ENCODE results near the gene FKBP1A.
"Not testable (repeated sequence)": the region's sequence is repeated elsewhere in the genome, so short reads cannot be mapped to it uniquely, and the experiment has no call there.

The FKBP1A gene

GRCh38 chr20:1360094-1360846 lies 32.6 kb downstream of the FKBP1A start:
- DNase-seq: no peak

GRCh38 chr20:1357921-1358671 lies 34.8 kb downstream of the FKBP1A start:
- DNase-seq: no peak

GRCh38 chr20:1353956-1354355 lies 38.9 kb downstream of the FKBP1A start:
- no peak for DNase-seq

DNA sequence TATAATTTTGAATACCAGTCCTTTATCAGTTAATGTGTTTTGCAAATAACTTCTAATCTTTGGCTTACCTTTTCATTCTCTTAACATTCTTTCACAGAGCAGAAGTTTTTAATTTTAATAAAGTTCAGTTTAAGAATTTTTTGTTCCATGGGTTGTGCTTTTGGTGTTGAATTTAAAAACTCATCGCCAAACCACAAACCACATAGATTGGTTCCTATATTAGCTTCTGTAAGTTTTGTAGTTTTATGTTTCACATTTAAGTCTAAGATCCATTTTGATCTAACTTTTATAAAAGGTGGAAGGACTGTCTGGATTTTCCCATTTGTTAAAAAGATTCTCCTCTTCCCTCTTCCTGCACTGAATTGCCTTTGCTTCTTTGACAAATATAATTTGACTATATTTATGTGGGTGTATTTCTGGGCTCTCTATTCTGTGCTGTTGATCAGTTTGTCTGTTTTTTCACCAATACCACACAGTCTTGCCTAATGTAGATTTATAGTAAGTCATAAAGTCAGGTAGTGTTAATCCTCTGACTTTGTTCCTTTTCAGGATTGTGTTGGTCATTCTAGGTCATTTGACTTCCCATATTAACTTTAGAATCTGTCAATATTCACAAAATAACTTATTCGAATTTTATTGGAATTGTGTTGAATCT lies 46.4 kb downstream of the FKBP1A start:
- DNase-seq: no peak

- no peak for DNase-seq
These were observed 47.1 kb downstream of the FKBP1A start for GRCh38 chr20:1345756-1346093.

DNA sequence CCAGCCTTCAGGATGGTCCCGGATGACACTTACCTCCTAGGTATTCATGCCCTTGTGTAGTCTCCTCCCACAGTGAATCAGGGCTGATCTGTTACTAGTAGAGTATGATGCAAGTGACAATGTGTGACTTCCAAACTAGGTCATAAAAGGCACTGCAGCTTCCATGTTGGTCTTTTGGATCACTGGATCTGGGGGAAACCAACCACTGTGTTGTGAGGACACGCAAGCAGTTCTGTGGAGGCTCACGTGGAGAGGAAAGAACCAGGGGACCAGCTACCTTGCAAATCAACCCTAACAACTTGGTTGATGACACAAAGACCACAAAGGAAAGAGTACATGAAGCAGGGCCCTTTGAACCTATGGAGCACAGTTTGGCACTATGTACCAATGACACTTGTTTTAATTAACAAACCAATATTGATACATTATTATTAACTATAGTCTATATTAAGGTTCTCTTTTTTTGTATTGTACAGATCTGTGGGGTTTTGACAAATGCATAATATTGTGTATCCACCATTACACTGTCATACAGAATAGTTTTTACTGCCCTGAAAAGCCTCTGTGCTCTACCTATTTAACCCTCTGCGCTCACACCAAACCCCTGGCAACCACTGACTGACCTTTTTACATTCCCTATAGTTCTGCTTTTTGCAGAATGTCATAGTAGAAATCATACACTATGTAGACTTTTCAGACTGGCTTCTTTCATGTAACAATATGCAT lies 47.7 kb downstream of the FKBP1A start:
- no peak for DNase-seq

DNA sequence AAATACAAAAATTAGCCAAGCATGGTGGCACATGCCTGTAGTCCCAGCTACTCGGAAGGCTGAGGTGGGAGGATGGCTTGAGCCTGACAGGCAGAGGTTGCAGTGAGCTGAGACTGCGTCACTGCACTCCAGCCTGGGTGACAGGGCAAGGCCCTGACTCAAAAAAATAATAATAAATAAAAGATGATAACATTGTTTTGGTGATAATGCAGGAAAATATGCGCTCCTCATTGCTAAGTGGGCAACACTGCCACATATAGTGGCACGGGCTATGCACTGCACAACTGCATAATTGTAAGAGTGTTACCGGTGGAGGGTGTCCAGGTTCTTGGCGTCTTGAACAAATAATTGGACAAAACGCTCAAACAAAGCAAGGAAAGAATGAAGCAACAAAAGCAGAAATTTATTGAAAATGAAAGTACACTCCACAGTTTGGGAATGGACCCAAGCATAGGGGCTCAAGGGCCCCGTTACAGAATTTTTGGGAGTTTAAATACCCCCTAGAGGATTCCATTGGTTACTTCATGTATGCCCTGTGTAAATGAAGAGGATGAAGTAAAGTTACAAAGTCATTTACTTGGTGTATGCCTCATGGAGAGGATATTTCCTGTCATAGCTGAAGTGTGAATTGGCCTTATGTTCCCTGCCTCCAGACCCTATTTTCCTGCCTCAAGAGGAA lies 49.3 kb downstream of the FKBP1A start:
- DNase-seq: not testable (repeated sequence)

- no peak for DNase-seq
These were observed 51.1 kb downstream of the FKBP1A start for GRCh38 chr20:1341561-1342265.

DNA sequence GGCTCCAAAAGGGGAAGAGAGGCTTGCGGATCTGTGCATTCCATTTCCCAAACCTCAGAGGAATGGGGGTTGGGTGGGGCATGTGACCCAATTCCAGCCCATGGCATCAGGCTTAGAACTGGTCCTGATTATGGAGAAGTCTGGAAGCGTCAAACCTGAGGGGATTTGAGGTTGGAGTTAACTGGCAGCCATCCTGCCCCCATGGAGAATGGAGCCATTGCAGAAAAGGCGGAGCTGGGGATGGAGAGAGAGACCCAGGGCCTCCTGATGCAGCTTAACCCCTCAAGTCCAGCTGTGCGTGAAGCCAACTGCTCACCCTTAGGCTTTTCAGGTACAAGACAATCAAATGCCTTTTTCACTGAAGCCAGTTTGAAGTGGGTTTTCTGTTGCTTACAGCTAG lies 54.1 kb downstream of the FKBP1A start:
- no peak for DNase-seq

- DNase-seq: no peak
These were observed 54.8 kb downstream of the FKBP1A start for GRCh38 chr20:1338096-1338495.

- DNase-seq: no peak
These were observed 55.4 kb downstream of the FKBP1A start for GRCh38 chr20:1337441-1337840.

- DNase-seq: no peak
These were observed 56.0 kb downstream of the FKBP1A start for GRCh38 chr20:1336699-1337367.

DNA sequence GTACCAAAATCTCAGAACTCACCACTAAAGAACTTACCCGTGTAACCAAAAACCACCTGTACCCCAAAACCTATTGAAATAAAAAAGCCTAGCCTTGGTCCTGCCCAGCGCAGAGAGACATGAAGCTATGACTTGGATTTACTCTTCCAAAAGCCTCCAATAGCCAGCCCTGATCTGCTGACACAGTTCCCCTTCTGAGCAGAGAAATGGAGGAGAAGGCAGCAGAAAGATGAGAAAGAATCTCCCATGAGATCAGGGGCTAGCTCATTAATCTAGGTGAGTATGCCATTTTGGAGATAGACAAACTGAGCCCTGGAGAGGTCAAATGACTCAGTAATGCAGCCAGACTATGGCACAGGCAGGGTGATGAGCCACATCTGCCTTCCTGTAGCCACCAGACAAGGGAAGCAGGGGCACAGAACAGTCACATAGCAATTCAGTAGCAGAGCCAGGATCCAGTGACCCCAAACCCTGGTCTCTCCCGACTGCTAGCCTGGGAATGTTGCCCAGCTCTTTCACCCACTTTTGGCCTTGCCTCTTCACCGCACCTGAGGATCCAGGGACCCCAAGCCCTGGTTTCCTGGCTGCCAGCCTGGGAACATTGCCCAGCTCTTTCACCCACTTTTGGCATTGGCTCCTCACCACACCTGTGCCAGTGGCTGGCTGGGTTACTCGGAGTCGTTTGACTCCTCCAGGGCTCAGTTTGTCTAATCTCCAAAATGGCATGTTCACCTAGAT lies 56.7 kb downstream of the FKBP1A start:
- peak in 1 of 2 experiments; percentile 16 for DNase-seq

DNA sequence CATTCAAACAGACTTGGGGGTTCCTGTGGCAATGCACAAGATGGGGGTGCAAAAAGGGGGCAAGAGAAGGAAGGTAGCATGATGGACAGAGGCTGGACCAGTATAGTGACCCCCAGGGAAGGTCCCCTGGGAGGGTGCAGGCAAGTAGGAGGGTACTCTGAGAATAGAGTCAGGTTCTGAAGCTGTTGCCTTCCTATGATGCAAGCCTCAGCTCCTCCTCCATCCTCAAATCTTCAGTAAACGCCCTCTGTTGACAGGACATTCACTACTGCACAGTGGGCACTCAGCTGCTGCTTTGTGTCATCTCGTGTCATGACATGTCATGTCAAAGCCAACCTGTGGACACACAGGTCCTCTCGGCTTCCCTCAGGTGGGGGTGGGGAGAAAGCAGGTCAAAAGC lies 58.1 kb downstream of the FKBP1A start:
- DNase-seq: no peak

DNA sequence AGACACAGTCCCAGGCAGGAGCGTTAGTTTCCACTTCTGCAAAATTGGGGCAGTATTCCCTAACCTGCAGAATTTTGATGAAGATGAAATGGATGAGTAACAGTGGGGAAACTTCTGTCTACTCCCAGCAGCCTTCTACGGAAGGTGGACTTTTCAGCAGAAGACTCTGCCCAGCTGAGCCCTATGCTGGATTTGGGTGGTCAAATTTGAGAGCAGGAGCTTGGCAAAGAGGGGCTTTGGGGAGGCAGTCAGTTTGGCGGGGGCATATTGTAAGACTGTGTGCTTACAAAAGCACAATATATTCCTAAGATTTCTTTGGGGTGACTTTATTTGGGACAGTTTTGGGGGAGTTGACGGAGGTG lies 58.5 kb downstream of the FKBP1A start:
- DNase-seq: no peak

DNA sequence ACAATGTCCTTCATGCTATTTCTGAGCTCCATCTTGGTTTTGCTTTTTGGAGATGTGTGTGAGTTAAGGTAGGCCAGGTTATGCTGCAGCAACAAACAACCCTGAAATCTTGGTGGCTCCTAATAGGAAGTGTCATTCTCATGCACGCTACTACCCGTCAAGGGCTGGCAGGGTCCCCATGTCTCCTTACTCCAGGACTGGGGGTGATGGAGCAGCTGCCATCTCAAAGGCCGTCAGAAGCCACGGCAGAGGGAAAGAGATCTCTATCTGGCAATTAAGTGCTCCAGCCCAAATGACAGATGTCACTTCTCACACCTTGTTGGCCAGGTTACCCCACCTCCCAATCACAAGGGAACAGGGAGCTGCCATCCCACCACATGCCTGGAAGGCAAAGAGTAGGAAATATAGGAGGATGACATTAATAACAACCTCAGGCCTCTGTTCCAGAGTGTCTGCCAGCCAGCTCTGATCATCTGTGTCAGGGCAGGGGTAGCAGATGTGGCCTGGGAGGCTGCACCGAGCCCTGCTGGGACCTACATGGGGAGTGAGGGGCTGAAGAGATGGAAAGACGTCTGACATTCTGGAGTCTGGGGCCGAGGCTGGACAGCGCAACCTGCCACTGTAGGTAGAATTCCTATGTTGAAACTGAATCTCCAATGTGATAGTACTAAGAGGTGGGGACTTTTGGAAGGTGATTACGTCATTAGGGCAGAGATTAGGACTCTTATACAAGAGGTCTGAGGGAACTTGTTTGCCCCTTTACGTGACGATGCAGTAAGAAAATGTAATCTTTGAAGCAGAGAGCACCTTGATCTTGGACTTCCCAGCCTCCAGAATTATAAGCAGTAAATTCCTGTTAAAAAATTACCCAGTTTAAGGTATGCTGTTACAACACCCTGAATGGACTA lies 59.1 kb downstream of the FKBP1A start:
- DNase-seq: no peak

- DNase-seq: no peak
These were observed 60.0 kb downstream of the FKBP1A start for GRCh38 chr20:1332749-1333300.

GRCh38 chr20:1331801-1332453 lies 60.9 kb downstream of the FKBP1A start:
- no peak for DNase-seq

DNA sequence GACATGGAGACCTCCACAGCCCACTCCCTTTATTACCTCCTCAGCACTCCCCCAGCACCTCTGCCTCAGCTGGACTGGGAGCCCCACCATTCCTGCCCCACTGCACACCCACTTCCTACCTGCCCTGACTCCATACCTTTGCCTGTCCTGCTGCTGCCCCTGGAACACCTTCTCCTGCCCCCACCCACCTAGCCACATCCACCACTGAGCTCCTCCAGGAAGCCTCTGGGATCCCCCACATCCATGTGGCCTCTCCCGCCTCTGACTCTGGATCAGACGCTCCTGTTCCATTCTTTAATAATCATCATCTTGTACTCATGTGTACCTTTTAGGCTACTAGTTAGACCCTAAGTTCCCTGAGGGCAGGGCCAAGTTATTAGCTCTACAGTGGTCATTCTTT lies 61.8 kb downstream of the FKBP1A start:
- no peak for DNase-seq
